Prostate gland (tissue), 2 donors: Measurements from ENCODE around the gene IPO5.

ENCODE experiments used
- CTCF ChIP-seq, 4 experiments: fragments of 200-600 bp in 2 of 4; fragments of 450-650 bp in 2 of 4; sonication (generic) in 2 of 4; IDR thresholded peaks; 1 replicate in 3 of 4; 2 replicates in 1 of 4; pipeline ENCODE4 v1.5.1; 2016 to 2019; ENCODE audit warnings: antibody characterized with exemption in 4 of 4, mild to moderate bottlenecking in 2 of 4, moderate library complexity in 2 of 4
- POLR2AphosphoS5 ChIP-seq: sonication (generic); formaldehyde crosslinking; IDR thresholded peaks from one replicate; pipeline ENCODE4 v1.6.1; 2017; ENCODE audit warnings: antibody characterized with exemption

- no peak for TF ChIP-seq CTCF (IDR thresholded peaks at IDR 0.05)
- TF ChIP-seq POLR2AphosphoS5: no peak
Observed at GRCh38 chr13:97932036-97932435, 21.4 kb upstream of the IPO5 start.
